ENCODE data around the gene KIAA0586. TPM values are rescaled to one million over a fixed set of nuclear protein-coding genes. Genes with fewer than 3 reads are reported as not detected.

The KIAA0586 gene
- total RNA-seq, 1 experiment from 2014 or later, result 26.2 TPM

GRCh38 chr14:58568322-58568721, 140.8 kb downstream of the KIAA0586 start:
- no peaks in the 10 kb centered on the region for H3K9me3 Mint-ChIP-seq (ENCODE audit: unreplicated experiment)
- CTCF ChIA-PET, result interaction anchor here (0.7 kb wide), 1 partner anchor 41 kb away, joined by 3 read pairs; no protein-coding TSS in a partner anchor
- no peaks in the 10 kb centered on the region for H3K27me3 Mint-ChIP-seq (ENCODE audit: insufficient read depth, unreplicated experiment)
- no TSS peak for BruUV-seq (replicated peaks)
- no peak for DNase-seq (ENCODE audit: unreplicated experiment)
- no peaks in the 10 kb centered on the region for H3K36me3 Mint-ChIP-seq (ENCODE audit: insufficient read depth, unreplicated experiment)
- no peak overlapping the region for H3K4me3 Mint-ChIP-seq (ENCODE audit: unreplicated experiment)
- POLR2A ChIA-PET, result interaction anchor here (0.6 kb wide), 1 partner anchor 15 kb away, joined by 3 read pairs; no protein-coding TSS in a partner anchor
- no peaks in the 10 kb centered on the region for H3K4me1 Mint-ChIP-seq (ENCODE audit: insufficient read depth, unreplicated experiment)
- intact Hi-C loops (cut with micrococcal nuclease), result no loop called here
- no peak for TF ChIP-seq CTCF (IDR thresholded peaks at IDR 0.05; ENCODE audit: unreplicated experiment)
- no peak overlapping the region for H3K27ac Mint-ChIP-seq (ENCODE audit: low read depth, unreplicated experiment)

- no TSS peak for BruUV-seq (replicated peaks)
- DNase-seq (ENCODE audit: unreplicated experiment), result no peak
- no peak for TF ChIP-seq CTCF (IDR thresholded peaks at IDR 0.05; ENCODE audit: unreplicated experiment)
- H3K27ac Mint-ChIP-seq (ENCODE audit: low read depth, unreplicated experiment), result no peak overlapping the region
- H3K27me3 Mint-ChIP-seq (ENCODE audit: insufficient read depth, unreplicated experiment), result peaks cover 21% of the 10 kb centered on the region
- peaks cover 6% of the 10 kb centered on the region for H3K36me3 Mint-ChIP-seq (ENCODE audit: insufficient read depth, unreplicated experiment)
- ChIA-PET POLR2A (no interaction called here), CTCF (no interaction called here)
- no peak overlapping the region for H3K4me3 Mint-ChIP-seq (ENCODE audit: unreplicated experiment)
- intact Hi-C loops (cut with micrococcal nuclease), result no loop called here
- no peaks in the 10 kb centered on the region for H3K4me1 Mint-ChIP-seq (ENCODE audit: insufficient read depth, unreplicated experiment)
- H3K9me3 Mint-ChIP-seq (ENCODE audit: unreplicated experiment), result no peaks in the 10 kb centered on the region
These were observed 143.7 kb downstream of the KIAA0586 start for GRCh38 chr14:58571256-58571655.

- H3K27me3 Mint-ChIP-seq (ENCODE audit: insufficient read depth, unreplicated experiment), result peaks cover 25% of the 10 kb centered on the region
- H3K27ac Mint-ChIP-seq (ENCODE audit: low read depth, unreplicated experiment), result no peak overlapping the region
- BruUV-seq (replicated peaks), result no TSS peak
- CTCF ChIA-PET, result interaction anchor here (0.6 kb wide), 1 partner anchor 417 kb away, joined by 3 read pairs; no protein-coding TSS in a partner anchor
- POLR2A ChIA-PET, result interaction anchor here (0.6 kb wide), 1 partner anchor 1117 kb away, joined by 4 read pairs; no protein-coding TSS in a partner anchor
- TF ChIP-seq CTCF (IDR thresholded peaks at IDR 0.05; ENCODE audit: unreplicated experiment), result no peak
- no peak overlapping the region for H3K4me3 Mint-ChIP-seq (ENCODE audit: unreplicated experiment)
- peaks cover 6% of the 10 kb centered on the region for H3K36me3 Mint-ChIP-seq (ENCODE audit: insufficient read depth, unreplicated experiment)
- no peak for DNase-seq (ENCODE audit: unreplicated experiment)
- intact Hi-C loops (cut with micrococcal nuclease), result no loop called here
- no peaks in the 10 kb centered on the region for H3K9me3 Mint-ChIP-seq (ENCODE audit: unreplicated experiment)
- H3K4me1 Mint-ChIP-seq (ENCODE audit: insufficient read depth, unreplicated experiment), result no peaks in the 10 kb centered on the region
These were observed 144.4 kb downstream of the KIAA0586 start for GRCh38 chr14:58571769-58572472.

- no peak for TF ChIP-seq CTCF (IDR thresholded peaks at IDR 0.05; ENCODE audit: unreplicated experiment)
- no peak overlapping the region for H3K4me3 Mint-ChIP-seq (ENCODE audit: unreplicated experiment)
- ChIA-PET POLR2A (interaction anchor here (0.6 kb wide), 1 partner anchor 1118 kb away, joined by 4 read pairs; no protein-coding TSS in a partner anchor), CTCF (no interaction called here)
- peaks cover 6% of the 10 kb centered on the region for H3K36me3 Mint-ChIP-seq (ENCODE audit: insufficient read depth, unreplicated experiment)
- H3K27ac Mint-ChIP-seq (ENCODE audit: low read depth, unreplicated experiment), result no peak overlapping the region
- intact Hi-C loops (cut with micrococcal nuclease), result no loop called here
- no peak for DNase-seq (ENCODE audit: unreplicated experiment)
- H3K4me1 Mint-ChIP-seq (ENCODE audit: insufficient read depth, unreplicated experiment), result no peaks in the 10 kb centered on the region
- no peaks in the 10 kb centered on the region for H3K9me3 Mint-ChIP-seq (ENCODE audit: unreplicated experiment)
- BruUV-seq (replicated peaks), result no TSS peak
- peaks cover 25% of the 10 kb centered on the region for H3K27me3 Mint-ChIP-seq (ENCODE audit: insufficient read depth, unreplicated experiment)
These were observed 144.9 kb downstream of the KIAA0586 start for GRCh38 chr14:58572473-58572853.

Measured in MCF 10A (cell line).